Middle frontal gyrus (tissue), 1 donor: ENCODE measurements around the gene HELZ2.

Experiments
- DNase-seq: peaks from one replicate; pipeline ENCODE4 v3.0.0-alpha.2; 2015; ENCODE audit warnings: low spot score; ENCODE audit errors: extremely low spot score

HELZ2 gene

GRCh38 chr20:63553251-63553932, 20.6 kb downstream of the HELZ2 start:
- no peak for DNase-seq

GRCh38 chr20:63552481-63553249, 21.4 kb downstream of the HELZ2 start:
- DNase-seq = no peak

- DNase-seq = no peak
Measured at GRCh38 chr20:63551068-63551467, 23.0 kb downstream of the HELZ2 start.

DNA sequence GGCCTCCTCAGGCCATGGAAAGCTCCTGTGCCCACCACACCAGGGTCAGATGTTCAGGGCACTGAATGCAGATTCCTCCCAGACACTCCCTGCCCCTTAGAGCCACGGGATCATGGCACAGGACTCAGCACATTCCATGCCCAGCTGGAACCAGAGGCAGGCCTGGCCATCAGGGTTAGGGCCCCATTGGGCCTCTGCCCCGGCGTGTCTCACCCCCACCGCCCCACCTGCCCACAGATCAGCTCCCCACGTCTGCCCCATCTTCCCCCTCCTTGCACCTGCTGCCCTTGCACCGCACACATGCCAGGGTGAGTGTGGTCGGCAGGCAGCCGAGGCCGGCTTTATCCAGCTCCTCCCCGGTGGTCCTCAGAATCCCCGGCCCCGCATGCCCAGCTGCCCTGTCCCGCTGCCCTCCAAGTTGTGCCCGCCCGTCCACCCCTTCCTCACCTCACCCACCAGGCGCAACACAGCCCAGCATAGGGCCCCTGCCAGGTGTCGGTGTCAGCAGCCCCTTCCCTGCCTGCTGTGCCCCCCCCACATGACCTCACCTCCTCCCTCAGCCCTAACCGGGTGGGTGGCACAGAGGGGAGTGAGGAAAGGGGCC, 24.3 kb downstream of the HELZ2 start:
- no peak for DNase-seq

DNA sequence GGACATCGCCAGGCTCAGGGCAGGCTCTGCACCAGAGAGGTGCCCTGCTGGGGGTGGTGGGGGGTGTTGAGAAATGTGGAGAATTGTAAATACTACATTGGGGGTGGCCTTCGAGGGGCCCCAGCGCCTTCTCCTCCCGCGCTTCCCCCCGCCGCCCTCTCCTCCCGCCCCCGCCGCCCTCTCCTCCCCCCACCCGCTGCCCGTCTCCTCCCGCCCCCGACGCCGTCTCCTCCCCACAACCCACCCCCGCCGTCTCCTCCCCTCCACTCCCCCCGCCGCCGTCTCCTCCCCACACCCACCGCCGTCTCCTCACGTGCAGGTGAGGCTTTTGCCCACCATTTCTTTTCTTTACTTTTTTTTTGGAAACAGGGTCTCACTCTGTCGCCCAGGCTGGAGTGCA, 25.0 kb downstream of the HELZ2 start:
- DNase-seq = no peak

- DNase-seq = no peak
Measured at GRCh38 chr20:63548542-63548941, 25.5 kb downstream of the HELZ2 start.

- no peak for DNase-seq
Measured at GRCh38 chr20:63547725-63548480, 26.1 kb downstream of the HELZ2 start, which contains the start of gene SRMS. Gene SRMS (minus strand): TSS chr20:63547749. CDS start chr20:63547463, 286 bp downstream.

DNA sequence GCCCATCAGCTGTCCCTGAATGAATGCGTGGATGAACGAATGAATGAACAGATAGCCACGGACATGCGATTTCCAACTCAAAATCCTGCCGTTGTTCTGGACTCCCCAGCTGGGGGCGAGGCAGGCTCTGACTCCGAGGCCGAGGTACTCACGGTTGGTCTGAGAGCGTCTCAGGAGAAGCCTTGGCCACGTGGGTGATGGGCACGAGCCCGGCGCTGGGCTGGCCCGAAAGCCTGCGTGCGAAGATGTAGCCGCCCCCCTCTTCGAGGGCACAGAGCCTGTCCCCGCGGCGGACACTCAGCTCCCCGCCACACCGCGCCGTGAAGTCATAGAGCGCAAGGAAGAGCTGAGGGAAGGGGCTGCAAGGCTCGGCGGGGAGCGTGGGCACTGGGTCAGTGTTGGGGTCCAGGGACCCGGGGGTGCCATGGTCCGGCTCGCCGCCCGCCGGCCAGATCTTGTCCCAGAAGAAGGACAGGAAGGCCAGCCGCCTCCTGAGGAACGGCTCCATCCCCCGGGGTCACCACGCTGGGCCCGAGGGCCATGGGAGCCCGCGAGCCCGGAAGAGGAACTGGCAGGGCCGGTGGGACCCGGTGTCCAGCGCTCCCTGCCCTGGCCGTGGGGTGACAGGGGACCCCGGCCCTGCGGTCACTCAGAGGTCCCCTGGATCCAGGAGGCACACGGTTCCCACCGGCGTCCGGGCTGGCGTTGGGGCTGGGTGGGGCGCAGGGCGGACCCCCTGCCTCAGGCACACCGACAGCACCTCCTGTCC, 26.9 kb downstream of the HELZ2 start:
- no peak for DNase-seq

DNA sequence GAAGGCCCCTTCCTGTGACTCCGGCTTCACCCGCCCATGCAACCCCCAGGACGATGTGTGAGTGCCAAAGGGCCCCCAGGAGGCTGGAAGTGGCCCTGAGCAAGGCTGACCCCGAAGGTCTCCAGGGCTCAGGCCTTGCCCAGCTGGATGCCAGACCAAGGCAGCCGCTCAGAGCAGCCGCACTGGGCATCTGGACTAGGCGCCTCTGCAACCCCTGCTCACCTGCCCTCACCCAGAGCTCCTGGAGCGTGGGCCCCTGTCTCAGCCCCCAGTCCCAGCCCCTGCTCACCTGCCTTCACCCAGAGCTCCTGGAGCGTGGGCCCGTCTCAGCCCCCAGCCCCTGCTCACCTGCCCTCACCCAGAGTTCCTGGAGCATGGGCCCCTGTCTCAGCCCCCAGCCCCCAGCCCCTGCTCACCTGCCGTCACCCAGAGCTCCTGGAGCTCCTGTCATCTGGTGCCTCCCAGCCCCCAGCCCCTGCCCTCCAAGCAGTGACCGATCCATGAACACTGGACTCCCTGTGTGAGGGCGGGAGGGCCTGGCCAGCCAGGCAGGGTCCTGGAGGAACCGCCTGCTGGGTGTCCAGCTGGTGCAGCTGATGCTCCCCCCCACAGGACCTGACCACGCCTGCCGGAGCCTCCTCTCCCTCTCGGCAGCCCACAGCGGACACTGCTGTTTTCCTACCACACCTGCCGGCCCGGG, 27.6 kb downstream of the HELZ2 start:
- DNase-seq = no peak

DNA sequence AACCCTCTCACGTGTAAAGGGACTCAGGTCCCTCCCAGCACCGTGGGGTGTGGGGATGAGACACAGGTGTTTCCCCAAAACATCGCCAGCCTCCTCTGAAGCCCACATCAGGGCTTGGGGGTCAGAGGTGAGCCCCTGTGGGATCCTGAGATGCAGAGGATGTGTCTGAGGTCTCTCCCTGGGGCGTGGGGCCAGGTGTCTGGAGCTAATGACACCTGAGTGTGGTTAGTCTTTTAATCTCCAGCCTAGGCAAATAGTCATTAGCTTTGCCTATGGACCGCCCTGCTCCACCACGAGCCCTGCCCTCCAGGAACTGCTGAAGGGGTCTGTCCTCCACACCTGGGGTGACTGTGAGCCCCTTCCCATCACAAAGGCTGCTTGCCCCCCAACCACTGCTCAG, 28.2 kb downstream of the HELZ2 start:
- DNase-seq = no peak

DNA sequence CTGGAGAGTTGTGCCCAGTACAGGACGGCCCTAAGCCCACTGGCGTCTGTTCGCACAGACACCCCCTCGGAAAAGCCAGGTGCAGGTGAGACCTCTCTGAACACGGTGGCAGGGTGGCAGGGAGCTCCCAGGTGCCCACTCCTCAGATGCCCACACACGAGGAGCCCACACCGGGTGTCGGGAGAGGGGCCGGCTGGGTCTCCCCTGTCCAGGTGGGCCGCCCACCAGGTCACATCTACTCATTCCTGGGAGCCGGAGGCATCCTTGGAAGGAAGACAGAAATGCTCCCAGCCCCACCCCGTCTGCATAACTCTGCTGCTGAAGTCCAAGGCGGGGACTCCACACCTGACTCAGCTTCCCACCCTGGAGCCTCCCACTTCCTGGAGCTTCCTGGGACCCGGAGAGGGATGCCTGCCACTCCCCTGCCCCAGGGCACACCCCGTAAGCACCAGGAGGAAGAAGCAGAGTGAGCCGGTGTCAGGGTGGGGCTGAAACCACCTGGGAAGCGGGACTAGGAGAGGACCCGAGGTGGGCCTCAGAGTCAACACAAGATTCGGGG, 29.0 kb downstream of the HELZ2 start:
- no peak for DNase-seq

DNA sequence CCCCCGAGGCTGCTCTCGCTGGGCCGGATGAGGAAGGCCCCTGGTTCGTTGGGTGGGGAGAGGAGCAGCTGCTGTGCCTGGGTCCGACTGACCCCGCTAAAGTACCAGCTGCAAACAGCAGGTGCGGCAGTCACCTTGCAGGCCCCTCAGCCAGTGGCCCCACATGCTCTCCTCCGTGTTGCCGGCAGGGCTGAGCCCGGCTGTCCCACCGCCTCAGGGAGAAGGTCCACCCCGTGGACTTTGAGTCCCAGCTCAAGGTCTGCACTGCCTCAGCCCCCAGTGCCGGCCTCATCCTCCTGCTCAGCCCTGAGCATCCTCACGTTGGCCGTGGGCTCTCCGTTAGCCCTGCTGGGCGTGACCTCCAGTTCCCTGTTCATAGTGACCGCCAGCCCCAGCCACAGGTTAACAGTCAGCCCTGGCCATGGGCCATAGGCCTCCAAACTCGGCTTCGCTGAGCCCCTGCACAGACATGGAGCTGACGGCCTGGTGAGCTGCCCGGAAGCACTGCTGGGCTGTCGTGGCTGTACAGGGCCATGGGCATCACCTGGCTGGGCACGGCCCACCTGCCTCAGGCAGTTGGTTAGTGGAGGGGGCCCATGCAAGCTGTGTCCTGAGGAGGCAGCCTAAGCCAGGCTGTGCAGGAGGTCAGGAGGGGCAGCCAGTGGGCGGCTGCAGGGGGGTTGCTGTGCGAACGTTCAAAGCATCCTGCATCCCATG, 29.6 kb downstream of the HELZ2 start:
- DNase-seq = no peak

- no peak for DNase-seq
Measured at GRCh38 chr20:63543733-63544132, 30.3 kb downstream of the HELZ2 start.

DNA sequence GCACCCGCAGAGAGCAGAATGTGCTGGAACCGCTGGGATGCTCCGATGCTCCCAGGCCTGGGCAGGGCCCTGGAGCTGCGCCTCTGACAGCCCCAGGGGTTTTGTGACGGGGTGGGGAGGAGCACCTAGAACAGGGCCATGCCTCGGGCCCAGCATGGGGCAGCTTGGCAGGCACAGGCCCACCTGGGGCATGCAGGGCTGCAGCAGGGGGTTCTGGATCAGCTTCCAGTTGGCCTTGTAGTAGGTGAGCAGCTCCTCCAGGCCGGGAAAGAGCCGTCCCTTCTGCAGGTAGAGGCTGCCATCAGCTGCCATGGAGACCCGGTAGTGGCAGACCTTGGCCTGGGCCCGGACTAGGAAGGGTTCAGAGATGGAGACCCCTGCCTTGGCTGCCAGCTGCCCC, 30.9 kb downstream of the HELZ2 start:
- DNase-seq = no peak

- no peak for DNase-seq
Measured at GRCh38 chr20:63542696-63543095, 31.3 kb downstream of the HELZ2 start.

DNA sequence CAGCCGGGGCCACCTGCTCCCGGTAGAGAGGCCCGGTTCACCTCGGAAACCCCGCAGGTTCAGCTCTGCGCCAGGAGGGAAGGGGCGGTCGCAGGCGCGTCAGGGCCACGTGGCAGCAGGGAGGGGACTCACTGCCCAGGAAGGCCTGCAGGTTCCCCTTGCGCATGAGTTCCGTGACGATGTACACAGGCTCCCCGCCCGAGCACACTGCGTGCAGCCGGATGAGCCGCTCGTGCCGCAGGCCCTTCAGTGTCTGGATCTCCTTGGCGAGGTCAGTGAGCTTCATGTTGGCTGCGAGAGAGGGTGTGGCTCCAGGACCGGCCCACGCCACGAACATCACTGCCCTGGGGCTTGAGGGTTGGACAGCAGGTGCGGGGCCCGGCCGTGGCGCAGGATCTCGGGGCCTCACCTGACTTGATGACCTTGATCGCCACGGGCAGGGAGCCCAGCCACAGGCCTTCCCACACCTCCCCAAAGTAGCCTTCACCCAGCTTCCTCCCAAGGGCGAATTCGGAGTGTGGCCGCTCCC, 31.9 kb downstream of the HELZ2 start:
- DNase-seq = no peak

GRCh38 chr20:63541371-63541770, 32.7 kb downstream of the HELZ2 start:
- DNase-seq = no peak

DNA sequence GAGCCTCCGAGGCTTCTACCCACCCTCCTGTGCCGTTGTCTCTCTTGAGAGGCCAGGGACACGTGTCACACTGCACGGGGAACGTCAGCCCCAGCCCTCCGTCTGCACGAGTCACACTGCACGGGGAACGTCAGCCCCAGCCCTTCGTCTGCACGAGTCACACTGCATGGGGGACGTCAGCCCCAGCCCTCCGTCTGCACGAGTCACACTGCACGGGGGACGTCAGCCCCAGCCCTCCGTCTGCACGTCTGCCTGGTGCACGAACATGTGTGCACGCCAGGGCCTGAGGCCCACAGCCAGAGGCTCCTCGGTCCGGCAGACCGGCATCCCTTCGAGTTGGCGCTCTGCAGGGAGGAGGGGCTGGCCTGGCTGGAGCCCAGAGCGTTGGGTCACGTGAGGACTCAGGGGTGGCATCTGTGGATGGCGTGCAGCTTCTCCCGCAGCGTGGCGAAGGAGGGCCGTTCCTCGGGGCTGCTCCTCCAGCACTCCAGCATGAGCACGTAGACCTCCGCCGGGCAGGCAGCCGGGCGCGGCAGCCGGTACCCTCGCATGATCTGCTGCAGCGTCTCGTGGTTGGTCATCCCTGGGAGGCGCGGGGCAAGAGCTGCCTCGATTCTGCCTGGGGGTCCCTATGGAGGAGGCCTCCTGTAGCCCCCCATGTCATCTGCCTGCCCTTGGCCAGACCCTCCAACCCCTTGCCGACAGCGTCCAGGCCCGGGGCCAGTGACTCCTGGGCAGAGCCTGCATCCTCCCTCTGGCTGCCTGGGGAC, 33.4 kb downstream of the HELZ2 start:
- DNase-seq = no peak
